ENCODE measurements around the gene TLE5. TPM values are rescaled to one million over a fixed set of nuclear protein-coding genes. Genes with fewer than 3 reads are reported as not detected.

TLE5 gene
- polyA plus RNA-seq, 1 donor from 2014 or later, result 153 TPM

- Histone ChIP-seq H3K9ac (ENCODE audit: low read length) (no peak overlapping the region), H2AFZ (ENCODE audit: low read depth, low read length) (no peak overlapping the region), H4K20me1 (ENCODE audit: insufficient read depth) (no peaks in the 10 kb centered on the region), H3K36me3 (ENCODE audit: insufficient read depth, low read length) (no peaks in the 10 kb centered on the region), H3K27me3 (ENCODE audit: insufficient read depth, low read depth, low read length) (peaks cover 60% of the 10 kb centered on the region), H3K4me3 (ENCODE audit: low read length) (no peak overlapping the region), H3K79me2 (replicated peaks; ENCODE audit: insufficient read depth, low read length) (no peaks in the 10 kb centered on the region), H3K9me2 (ENCODE audit: insufficient read depth, low read length) (no peaks in the 10 kb centered on the region), H3K9me3 (ENCODE audit: low read length) (no peaks in the 10 kb centered on the region), H3K4me2 (ENCODE audit: low read length) (no peak overlapping the region), H3K27ac (ENCODE audit: low read length) (no peak overlapping the region), H3F3A (ENCODE audit: insufficient read depth, low read length, poor library complexity, severe bottlenecking) (no peaks in the 10 kb centered on the region)
- TF ChIP-seq EZH2 (IDR thresholded peaks at IDR 0.05; ENCODE audit: borderline replicate concordance, insufficient read depth, low read length, poor library complexity, severe bottlenecking) (no peak), REST (IDR thresholded peaks at IDR 0.05; ENCODE audit: borderline replicate concordance) (no peak), MXI1 (conservative IDR thresholded peaks at IDR 0.05; ENCODE audit: poor library complexity, severe bottlenecking) (no peak), EP300 (conservative IDR thresholded peaks at IDR 0.05; ENCODE audit: poor library complexity, severe bottlenecking) (no peak), POLR2AphosphoS5 (IDR thresholded peaks at IDR 0.05) (no peak), TAF1 (IDR thresholded peaks at IDR 0.05; ENCODE audit: low read depth) (no peak), RAD21 (conservative IDR thresholded peaks at IDR 0.05) (no peak), CTCF (IDR thresholded peaks at IDR 0.05; ENCODE audit: poor library complexity, severe bottlenecking) (no peak), SMC3 (conservative IDR thresholded peaks at IDR 0.05; ENCODE audit: poor library complexity) (no peak)
These were observed 19.6 kb downstream of the TLE5 start for GRCh38 chr19:3042621-3043267.

DNA sequence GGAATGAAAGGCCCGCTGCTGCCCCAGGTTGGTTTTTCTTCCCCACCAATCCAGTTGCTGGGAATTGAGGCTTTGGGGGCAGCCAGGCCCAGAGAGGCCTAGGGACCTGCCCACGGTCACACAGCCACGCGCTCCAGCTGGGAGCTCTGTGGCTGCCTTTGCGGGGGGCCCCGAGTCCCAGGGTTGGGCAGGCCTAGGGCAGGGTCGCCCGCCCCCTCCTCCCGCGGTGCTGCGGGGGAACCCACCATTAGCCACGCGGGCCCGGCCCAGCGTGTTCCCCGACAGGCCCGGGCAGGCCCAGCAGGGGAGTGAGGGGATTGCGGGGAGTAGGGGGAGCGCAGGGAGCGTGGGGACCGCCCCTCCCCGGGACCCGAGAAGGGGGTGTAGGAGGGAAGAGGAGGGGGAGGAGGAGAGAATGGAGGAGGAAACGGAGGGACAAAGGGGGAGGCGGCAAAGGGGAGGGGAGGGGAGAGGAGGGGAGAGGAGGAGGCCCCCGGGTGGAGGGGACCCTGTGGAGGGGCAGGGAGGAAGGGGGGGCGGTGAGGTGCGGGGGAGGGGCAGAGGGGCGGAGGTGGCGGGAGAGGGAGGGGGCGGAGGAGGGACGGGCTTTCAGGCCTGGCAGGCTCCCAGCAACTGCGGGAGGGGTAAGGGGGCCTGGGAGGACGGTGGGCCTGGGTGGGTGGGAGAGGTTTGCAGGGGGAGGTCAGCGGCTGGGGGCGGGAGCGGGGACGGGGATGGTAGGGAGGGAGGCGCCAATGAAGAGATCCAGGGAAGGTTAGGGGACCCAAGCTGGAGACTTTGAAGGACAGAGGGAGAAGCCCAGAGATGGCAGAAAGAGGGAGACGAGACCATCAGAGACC, 20.3 kb downstream of the TLE5 start:
- no peak overlapping the region for H3K27ac ChIP-seq (ENCODE audit: low read length)

More for the DNA sequence above, 20.3 kb downstream of the TLE5 start:
- H3F3A ChIP-seq (ENCODE audit: insufficient read depth, low read length, poor library complexity, severe bottlenecking), result no peaks in the 10 kb centered on the region
- no peak overlapping the region for H3K4me3 ChIP-seq (ENCODE audit: low read length)
- peaks cover 64% of the 10 kb centered on the region for H3K27me3 ChIP-seq (ENCODE audit: insufficient read depth, low read depth, low read length)
- no peaks in the 10 kb centered on the region for H3K9me3 ChIP-seq (ENCODE audit: low read length)
- H3K9ac ChIP-seq (ENCODE audit: low read length), result no peak overlapping the region
- H3K4me2 ChIP-seq (ENCODE audit: low read length), result no peak overlapping the region
- H4K20me1 ChIP-seq (ENCODE audit: insufficient read depth), result no peaks in the 10 kb centered on the region
- no peak for TF ChIP-seq EP300 (conservative IDR thresholded peaks at IDR 0.05; ENCODE audit: poor library complexity, severe bottlenecking)
- no peak overlapping the region for H2AFZ ChIP-seq (ENCODE audit: low read depth, low read length)
- no peaks in the 10 kb centered on the region for H3K9me2 ChIP-seq (ENCODE audit: insufficient read depth, low read length)
- H3K79me2 ChIP-seq (replicated peaks; ENCODE audit: insufficient read depth, low read length), result no peaks in the 10 kb centered on the region
- H3K36me3 ChIP-seq (ENCODE audit: insufficient read depth, low read length), result no peaks in the 10 kb centered on the region
